Measurements from ENCODE around the gene IGSF6.

DNA sequence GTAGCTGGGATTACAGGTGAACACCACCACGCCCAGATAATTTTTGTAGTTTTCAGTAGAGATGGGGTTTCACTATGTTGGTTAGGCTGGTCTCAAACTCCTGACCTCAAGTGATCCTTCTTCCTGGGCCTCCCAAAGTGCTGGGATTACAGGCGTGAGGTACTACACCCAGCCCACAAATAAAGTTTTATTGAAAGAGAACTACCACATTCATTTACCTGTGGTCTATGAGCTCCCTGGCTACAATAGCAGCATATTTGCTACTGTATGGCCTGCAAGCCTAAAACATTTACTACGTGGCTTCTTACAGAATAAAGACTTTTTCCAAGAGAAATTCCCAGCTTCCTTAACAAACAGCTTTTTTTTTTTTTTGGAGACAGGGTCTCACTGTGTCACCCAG is 49.6 kb downstream of the IGSF6 start:
- TF ChIP-seq, protein P1, sequence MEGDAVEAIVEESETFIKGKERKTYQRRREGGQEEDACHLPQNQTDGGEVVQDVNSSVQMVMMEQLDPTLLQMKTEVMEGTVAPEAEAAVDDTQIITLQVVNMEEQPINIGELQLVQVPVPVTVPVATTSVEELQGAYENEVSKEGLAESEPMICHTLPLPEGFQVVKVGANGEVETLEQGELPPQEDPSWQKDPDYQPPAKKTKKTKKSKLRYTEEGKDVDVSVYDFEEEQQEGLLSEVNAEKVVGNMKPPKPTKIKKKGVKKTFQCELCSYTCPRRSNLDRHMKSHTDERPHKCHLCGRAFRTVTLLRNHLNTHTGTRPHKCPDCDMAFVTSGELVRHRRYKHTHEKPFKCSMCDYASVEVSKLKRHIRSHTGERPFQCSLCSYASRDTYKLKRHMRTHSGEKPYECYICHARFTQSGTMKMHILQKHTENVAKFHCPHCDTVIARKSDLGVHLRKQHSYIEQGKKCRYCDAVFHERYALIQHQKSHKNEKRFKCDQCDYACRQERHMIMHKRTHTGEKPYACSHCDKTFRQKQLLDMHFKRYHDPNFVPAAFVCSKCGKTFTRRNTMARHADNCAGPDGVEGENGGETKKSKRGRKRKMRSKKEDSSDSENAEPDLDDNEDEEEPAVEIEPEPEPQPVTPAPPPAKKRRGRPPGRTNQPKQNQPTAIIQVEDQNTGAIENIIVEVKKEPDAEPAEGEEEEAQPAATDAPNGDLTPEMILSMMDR (IDR thresholded peaks at IDR 0.05) = no peak
- no peak for TF ChIP-seq POLR2A (IDR thresholded peaks at IDR 0.05)

Data from vagina (tissue), 2 donors.